AG04449 (cell line): ENCODE data around the gene ARHGAP1.

ENCODE experiments used
- CTCF ChIA-PET: fragments of 350-600 bp; formaldehyde crosslinking; extraction: SDS; loops from one replicate; lab custom pipeline; 2021; ENCODE audit warnings: antibody characterized with exemption; lab: Yijun Ruan, JAX
- POLR2A ChIA-PET: fragments of 400-600, 350-600 bp; formaldehyde crosslinking; extraction: SDS; loops from one replicate; lab custom pipeline; 2020; ENCODE audit warnings: antibody characterized with exemption, inconsistent platforms; lab: Yijun Ruan, JAX
- DNase-seq: peaks from one replicate; pipeline ENCODE4 v3.0.0-alpha.2; 2010; ENCODE audit warnings: low read depth, low spot score
- H3K4me3 ChIP-seq: 2 replicates; pipeline ENCODE4 v1.5.1; 2011; ENCODE audit warnings: low read depth, mild to moderate bottlenecking, control low read depth, low read length
- TF ChIP-seq, protein P1 (sequence below): IDR thresholded peaks from one replicate; pipeline ENCODE4 v1.5.1; 2011; ENCODE audit warnings: mild to moderate bottlenecking, moderate library complexity, low read length, control low read depth, inconsistent platforms; ENCODE audit not compliant: insufficient read depth; ENCODE audit errors: missing control alignments

The ARHGAP1 gene

DNA sequence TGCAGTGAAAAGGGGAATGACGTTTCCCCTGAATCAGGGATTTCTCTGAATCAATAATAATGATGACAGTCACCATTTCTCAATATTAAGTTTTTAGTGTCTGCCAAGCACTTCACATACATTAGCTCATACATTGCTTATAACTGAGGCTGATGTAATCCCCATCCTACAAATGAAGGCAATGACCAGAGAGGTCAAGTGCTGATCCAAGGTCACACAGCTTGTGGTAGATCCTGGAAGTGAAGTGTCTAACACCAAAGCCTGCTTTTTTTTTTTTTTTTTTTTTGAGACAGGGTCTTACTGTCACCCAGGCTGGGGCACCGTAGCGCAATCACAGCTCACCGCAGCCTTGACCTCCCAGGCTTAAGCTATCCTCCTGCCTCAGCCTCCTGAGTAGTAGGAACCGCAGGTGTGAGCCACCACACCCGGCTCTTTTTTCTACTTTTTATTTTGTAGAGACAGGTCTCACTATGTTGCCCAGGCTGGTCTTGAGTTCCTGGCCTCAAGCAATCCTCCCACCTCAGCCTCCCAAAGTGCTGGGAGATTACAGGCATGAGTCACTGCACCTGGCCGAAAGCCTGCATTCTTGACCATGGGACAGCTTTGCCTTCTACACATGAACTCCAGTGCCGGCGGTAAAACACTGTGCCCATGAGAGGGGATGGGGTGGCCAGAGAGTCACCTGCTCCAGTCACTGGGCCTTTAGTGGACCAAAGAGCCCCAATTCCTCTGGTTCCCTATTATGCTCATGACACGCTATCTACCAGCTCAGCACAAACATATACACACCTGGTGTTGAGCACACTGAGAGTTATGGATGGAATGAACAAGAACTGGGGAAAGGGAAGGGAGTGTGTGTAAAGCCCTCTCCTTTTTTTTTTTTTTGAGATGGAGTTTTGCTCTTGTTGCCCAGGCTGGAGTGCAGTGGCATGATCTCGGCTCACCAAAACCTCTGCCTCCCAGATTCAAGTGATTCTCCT is 17.4 kb downstream of the ARHGAP1 start:
- TF ChIP-seq, protein P1, sequence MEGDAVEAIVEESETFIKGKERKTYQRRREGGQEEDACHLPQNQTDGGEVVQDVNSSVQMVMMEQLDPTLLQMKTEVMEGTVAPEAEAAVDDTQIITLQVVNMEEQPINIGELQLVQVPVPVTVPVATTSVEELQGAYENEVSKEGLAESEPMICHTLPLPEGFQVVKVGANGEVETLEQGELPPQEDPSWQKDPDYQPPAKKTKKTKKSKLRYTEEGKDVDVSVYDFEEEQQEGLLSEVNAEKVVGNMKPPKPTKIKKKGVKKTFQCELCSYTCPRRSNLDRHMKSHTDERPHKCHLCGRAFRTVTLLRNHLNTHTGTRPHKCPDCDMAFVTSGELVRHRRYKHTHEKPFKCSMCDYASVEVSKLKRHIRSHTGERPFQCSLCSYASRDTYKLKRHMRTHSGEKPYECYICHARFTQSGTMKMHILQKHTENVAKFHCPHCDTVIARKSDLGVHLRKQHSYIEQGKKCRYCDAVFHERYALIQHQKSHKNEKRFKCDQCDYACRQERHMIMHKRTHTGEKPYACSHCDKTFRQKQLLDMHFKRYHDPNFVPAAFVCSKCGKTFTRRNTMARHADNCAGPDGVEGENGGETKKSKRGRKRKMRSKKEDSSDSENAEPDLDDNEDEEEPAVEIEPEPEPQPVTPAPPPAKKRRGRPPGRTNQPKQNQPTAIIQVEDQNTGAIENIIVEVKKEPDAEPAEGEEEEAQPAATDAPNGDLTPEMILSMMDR: no peak
- POLR2A ChIA-PET: no interaction called here
- no peak overlapping the region for H3K4me3 ChIP-seq
- CTCF ChIA-PET: interaction anchor here (1.6 to 1.9 kb wide), 3 partner anchors 9 to 12 kb away, joined by 5 to 7 read pairs (median 5); no protein-coding TSS in a partner anchor
- no peak for DNase-seq

DNA sequence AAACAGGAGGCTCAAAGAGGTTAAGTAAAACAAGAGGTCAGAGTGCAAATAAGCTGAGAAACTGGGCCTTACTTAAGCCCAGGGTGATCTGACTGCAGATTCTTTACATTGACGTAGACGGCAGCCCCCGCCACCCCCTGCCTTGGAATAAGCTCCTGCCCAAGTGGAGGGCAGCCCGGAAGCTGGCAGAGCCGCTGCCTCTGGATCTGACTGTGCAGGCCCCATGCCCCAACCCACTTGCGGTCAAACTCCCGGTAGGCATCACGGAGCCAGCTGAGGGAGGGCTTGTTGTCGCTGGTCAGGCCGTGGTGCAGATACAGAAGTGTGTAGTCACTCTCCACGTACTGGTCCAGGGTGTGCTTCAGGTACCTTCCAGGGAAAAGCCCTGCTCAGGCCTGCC is 18.6 kb downstream of the ARHGAP1 start:
- DNase-seq: no peak
- no peak overlapping the region for H3K4me3 ChIP-seq
- ChIA-PET POLR2A (interaction anchor here (0.5 to 0.7 kb wide), 2 partner anchors 11 to 13 kb away, joined by 3 read pairs; no protein-coding TSS in a partner anchor), CTCF (interaction anchor here (0.8 kb wide), 1 partner anchor 294 kb away, joined by 3 read pairs; no protein-coding TSS in a partner anchor)
- TF ChIP-seq, protein P1: no peak

DNA sequence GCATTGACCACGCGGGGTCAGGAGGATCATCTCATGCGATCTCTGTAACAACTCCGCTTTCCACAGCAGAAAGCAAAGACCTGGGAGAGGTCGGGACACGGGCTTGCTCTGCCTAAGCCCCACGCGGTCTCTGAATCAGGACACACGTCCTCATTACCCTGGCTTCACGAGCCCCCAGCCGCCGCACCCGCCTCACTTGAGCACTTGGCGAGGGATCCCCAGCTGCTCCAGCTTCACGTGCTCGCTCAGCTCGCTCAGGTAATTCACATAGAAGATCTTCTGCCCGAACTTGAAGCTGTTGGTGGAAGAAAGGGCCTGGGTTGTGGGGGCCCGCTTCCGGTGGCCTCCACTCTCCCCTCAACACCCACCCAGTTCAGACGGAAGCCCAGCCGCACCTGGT is 19.6 kb downstream of the ARHGAP1 start:
- TF ChIP-seq, protein P1: no peak
- CTCF ChIA-PET: no interaction called here
- no peak overlapping the region for H3K4me3 ChIP-seq
- POLR2A ChIA-PET: no interaction called here
- no peak for DNase-seq

DNA sequence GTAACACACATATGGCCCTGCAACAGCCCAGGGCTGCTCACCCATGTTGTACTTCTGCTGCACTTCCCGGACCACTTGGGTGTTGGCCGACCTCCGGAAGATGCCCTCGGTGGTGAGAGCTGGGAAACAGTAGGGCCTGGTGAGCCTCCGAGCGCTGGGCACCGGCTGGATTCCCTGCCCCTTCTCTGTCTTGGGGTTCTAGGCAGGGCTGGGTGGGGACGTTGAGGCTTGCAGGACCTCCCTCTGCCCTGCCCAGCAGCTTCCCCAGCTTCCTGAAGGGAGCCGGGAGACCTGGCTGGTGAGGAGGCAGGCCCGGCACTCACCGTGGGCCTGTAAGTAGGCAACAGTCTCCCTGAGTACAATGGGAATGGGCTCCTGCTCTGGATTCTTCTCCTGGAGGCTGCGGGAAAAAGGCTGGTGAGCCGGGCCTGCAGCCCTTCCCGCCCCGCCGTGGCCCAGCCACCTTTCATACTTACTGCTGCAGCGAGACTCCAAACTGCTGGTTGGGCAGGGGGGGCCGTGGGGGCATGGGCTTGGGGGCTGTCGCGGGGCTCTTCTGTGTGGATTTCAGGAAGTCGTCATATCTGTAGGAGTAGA is 20.2 kb downstream of the ARHGAP1 start:
- CTCF ChIA-PET: no interaction called here
- TF ChIP-seq, protein P1: no peak
- no peak overlapping the region for H3K4me3 ChIP-seq
- DNase-seq: no peak
- POLR2A ChIA-PET: no interaction called here

DNA sequence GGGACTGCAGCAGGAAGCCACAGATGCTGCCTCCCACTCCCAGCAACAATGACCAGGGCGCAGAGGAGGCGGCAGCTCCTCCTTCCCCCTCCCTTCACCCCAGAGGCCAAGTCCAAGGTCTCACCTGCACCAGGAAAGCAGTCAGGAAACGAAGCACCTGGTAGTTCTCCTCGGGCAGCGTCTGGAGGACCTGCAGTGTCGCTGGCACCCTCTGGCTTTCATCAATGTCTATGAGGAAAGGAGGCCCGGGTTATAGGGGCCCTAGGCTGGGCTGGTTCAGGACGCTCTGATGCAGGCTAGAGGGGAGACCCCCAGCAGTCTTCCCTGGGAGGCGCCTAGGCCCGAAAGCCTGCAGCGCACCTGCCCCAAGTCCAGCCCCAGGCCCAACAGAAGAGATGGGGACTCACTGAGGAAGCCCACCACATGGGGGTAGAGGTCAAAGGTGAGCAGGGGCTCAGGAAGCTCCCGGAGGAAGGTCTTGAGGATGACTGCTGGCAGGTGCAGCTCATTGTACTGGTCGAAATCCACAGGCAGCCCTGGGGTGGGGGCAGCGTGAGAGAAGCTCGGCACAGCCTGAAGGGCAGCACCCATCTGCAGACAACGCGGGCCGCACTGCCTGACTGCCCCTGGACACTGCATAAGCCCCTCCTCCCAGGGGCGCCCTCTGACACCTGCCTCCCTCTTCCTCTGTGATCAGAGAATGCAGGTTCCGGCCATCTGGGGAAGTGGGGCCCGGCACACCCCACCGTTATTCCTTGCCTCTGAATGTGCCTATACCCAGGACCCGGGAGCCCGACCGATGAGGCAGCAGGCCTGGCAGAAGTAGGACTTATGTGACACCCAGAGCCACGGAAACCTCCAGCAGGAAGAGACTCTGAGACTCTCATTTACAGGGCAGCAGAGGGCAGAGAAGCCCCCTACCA is 20.9 kb downstream of the ARHGAP1 start:
- CTCF ChIA-PET: no interaction called here
- no peak overlapping the region for H3K4me3 ChIP-seq
- DNase-seq: no peak
- TF ChIP-seq, protein P1: no peak
- POLR2A ChIA-PET: no interaction called here
